HG02763 (cell line): ENCODE data around the gene PFKP.

Experiments used
- ATAC-seq: cut with Tn5 transposase; IDR thresholded peaks from one replicate; pipeline ENCODE4 v1.9.1; 2021; ENCODE audit warnings: mild to moderate bottlenecking, moderate library complexity; ENCODE audit not compliant: unreplicated experiment

The PFKP gene

DNA sequence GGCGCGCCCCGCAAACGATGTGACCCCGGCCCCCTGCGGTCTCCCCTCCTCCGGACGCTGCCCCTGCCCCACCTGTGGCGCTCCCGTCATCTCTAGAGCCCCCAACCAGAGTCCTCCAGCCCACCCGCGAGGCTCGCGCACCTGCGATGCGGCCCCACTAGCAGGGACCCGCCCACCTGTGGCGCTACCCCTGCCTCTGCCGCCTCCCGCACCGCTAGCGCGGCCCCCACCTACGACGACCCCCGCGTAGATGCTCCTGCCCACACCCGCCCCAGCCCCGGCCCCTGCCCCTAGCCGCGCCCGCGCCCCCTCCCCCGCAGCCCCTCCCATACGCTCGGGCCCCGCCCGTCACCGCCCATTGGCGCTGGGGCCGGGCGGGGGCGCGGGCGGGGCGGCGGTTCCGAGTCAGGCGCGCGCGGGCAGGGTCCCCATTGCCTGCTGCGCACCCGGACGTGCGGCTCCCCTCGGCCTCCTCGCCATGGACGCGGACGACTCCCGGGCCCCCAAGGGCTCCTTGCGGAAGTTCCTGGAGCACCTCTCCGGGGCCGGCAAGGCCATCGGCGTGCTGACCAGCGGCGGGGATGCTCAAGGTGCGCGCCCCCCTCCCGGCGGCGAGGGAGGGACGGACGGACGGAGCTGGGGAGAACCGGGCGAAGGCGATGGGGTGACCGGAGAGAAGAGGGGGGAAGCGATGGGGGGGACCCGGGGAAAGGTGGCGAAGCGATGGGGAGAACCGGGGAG lies at the start of gene PFKP:
Gene PFKP (plus strand): TSS at position 431 of the 741 bp plus-strand sequence. CDS start 48 bp downstream, at position 479.
- ATAC-seq: peak; percentile 46

DNA sequence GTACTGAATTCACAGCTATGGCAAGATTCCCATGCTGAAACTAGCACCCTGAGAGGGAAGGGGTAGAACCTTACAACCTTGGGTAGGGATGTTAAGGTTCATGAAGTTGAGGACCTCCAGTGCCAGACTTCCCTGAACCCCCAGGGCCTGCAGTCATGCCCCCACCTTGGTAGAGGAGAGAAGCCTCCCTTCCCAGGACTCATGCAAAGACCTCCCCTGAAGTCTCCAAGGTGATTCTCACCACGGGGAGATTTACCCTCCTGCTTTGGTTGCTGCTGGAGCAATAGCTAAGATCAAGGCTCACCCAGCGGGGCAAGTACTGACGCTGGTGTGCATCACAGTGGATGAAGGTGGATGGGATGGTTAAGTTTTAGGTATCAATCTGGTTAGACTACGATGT lies 49.1 kb upstream of the PFKP start:
- ATAC-seq: no peak

DNA sequence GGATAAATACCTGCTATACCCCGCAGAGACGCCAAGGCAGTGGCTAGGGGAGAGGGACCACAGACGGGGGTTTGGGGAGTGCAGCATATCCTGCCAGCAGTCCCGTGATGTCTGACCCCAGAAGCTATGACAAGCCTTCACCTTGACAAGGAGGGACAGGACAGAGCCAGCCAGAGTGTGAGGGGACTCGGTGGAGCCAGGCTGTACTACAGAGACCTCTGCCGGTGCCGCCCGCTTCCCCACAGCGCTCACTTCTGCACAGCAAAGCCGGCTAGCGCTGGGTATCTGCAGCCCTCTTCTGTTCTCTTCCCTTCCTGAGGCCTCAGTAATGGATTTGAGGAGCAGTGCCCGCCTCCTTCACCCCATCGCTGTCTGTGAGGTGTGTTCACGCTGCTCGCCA lies 47.0 kb upstream of the PFKP start:
- ATAC-seq: no peak

DNA sequence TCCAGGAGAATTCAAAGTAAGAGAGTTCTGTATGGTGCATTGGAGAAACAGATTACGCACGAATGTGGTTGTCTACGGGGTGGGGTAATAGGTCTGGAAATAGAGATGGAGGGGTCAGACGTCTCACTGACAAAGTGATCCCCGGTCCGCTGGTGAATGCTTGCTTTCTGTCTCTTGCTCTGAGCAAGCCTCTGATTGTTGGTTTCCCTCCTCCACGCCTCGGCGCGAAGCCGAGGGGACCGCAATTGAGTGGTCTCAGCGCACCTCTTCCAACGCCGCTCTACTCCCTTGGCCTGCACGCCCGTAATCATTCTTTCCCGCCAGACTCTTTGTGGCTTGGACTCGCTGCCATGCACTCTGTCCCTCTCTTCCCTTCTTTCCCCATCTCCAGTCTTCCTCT lies 46.5 kb upstream of the PFKP start:
- no peak for ATAC-seq

DNA sequence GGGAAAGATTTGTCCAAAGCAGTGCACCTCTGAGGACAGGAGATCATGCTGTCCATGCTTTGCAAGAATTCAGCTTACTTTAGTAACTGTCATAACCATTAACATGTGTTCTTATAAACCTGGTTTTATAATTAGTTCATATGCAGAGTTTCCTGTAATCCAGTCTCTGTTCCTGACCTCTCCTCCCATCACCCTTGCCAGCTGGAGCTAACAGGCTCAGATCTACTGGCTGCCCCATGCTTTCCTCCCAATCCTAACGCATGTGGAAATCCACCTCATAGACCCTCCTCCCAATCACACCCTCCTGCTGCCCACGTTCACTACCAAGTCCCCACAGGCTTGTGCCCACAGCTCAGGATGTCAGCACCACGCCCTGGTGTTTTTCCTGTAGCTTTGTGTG lies 45.3 kb upstream of the PFKP start:
- ATAC-seq: no peak

DNA sequence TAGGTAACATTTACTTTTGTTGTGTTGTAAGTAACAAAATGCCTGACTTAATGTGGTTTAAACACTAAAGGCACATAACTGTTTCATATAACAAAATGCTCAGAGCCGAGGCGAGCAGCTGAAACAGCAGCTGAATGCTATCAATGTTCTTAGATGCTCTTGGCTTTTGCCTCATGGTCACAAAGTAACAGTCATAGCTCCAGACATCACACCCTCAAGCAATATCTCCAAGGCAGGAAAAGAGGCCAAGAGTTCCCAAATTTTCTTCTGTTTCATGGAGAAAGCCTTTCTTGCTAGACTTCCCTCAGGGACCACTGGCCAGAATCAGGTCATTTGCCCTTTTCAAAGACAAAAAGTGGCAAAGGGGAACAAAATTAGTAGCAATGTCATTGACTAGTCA lies 43.5 kb upstream of the PFKP start:
- no peak for ATAC-seq

DNA sequence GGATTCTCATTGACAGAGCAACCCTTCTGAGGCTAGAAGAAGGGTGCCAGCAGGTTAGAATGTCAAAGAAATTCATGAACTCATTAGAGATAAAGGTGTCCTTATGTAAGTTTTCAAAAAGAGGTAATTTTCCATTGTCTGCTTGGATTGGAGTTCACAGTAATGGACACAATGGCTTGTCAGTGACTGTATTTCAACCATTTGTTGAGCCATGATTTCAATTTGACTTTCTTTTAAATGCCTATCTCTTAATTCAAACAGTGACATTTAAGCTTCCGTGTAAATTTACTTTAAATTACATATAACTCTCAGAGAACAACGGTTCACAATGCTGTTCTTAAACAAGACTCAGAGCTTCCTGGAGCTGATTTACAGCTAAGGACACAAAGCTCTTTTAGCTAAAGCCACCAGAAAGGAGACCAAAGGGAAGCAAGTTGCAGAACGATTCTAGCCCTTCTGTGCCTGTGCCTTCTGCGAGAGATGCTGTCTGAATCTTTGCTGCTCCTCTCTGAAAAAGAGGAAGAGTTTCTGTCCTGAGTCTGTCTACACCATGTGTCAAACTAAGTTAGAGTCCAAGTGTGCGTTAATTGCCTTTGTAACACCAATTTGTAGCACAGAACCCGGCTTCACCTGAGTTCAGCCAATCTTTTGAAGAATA lies 42.2 kb upstream of the PFKP start:
- no peak for ATAC-seq

DNA sequence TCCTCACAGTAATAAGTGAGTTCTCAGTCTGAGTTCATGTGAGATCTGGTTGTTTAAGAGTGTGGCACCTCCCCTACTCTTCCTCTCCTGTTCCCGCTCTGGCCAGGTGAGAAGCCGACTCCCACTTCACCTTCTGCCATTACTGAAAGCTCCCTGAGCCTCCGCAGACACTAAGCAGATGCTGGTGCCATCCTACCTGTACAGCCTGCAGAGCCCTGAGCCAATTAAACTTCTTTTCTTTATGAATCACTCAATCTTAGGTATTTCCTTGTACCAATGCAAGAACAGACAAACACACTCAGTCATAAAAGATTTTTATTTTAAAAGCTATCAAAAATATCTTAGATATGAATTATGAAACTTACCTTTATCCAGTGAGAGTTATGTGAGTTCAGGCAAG lies 39.5 kb upstream of the PFKP start:
- no peak for ATAC-seq

DNA sequence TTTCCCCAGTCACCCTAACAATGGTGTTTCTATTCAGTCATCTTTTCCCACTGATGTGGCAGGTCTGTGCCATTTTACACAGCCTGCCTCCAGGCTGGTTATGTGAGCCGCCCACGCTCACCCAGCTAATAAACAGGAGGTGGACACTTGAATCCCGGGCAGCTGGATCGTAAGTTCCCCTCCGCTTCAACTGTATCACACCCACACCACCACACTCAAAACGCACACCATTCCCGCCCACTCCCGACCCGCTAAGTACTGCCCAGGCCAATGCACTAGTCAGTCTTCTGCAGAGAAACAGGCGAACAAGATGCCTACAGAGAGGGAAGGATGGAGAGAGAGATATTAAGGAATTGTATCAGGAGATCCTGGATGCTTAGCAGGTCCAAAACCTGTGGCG lies 38.9 kb upstream of the PFKP start:
- no peak for ATAC-seq

DNA sequence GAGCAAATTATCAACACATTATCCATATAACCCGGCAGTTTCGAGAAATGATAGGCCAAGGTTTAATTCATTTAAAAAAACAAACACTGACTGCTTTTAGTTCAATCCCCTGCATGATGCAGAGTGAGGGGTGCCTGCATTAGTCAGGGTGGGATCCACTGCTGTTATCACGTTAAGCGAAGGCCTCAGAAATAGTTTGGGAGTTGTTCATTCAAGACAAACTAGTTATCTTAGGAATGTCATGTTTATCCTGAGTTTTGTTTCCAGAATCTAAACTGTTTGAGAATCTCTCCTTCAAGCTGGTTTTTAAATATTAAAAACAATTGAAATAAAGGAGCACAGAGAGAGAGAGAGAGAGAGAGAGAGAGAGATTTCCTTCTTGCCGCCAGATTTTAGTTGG lies 36.6 kb upstream of the PFKP start:
- ATAC-seq: no peak

DNA sequence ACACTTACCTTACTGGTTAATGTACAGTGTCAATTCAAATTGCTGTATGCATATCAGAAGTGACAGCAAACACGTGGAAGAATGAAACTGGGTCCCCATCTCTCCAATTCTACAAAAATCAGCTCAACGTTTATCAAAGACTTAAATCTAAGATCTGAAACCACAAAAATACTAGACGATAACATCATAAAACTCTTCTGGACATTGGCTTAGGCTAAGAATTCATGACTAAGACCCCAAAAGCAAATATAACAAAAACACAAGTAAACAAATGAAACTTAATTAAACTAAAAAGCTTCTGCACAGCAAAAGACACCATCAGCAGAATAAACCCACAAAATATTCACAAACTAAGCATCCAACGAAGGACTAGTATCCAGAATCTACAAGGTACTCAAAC lies 35.9 kb upstream of the PFKP start:
- no peak for ATAC-seq

DNA sequence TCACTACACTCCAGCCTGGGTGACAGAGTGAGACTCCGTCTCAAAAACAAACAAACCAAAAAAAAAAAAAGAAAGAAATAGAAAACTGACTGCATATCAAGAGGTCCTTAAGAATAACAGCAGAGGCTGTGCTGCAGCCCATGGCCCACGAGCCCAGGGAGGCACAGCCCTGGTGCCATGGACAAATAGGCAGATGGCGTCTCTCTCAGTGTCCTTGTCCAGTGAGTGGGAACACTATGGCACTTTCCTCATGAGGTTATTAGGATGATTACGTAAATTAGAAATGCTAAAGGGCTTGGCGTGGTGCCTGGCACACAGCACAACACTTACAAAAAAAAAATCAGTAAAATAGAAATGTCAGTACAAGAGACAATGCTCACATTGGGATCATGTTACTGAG lies 33.4 kb upstream of the PFKP start:
- ATAC-seq: no peak

DNA sequence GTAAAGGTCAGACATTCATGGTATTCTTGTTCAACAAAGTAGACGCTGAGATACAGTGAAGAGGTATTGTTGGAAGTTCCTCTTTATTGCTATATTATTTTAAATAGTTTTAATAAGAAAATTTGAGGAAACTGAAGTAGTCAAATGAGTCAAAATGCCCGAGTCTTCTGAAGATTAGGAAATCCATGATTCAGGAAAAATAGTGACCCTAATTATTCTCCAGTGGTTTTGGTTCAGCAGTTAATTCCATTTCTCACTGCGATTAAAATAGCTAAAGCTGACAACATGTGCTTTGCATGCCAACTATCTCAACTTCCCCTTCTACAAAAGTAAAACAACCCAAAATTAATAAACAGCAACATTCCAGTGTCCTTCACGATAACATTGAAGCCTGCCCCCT lies 32.7 kb upstream of the PFKP start:
- ATAC-seq: no peak

DNA sequence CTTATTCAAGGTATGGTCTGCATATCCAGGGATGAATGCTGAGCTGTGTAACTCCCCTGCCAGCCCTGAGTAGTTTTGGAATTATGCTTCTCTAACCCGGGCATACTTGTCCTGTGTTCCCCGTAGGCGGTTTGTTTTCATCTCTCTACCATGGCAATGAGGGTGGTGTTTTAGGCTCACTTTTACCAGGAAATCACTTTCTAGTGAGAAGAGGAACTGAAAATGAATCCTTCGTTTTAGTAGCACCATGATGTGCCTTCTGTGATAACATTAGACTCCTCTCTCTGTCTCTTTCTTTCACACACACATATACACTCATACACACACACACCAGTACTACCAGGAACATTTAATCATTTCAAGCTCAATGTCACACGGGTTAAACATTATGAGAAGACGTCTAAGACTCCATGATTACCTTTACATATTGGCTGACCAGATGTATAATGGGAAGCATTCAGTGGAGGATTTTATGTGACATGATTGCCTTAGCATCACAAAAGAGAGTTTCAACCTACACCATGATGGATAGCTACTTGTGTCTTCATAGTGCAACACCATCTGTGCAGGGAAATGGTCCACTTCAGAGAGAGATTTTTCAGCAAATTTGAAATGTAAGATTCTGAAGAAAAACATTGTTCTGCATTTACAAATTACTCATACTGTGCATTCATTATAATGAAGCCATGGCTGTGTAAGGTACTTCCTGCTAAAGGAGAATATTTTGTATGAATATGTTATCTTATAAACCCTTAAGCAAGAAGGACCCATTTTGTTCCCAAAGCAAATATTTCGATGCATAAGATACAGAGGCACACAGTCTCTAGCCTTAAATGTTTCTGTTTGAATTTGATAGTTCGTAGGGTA lies 31.0 kb upstream of the PFKP start:
- peak; percentile 97 for ATAC-seq

DNA sequence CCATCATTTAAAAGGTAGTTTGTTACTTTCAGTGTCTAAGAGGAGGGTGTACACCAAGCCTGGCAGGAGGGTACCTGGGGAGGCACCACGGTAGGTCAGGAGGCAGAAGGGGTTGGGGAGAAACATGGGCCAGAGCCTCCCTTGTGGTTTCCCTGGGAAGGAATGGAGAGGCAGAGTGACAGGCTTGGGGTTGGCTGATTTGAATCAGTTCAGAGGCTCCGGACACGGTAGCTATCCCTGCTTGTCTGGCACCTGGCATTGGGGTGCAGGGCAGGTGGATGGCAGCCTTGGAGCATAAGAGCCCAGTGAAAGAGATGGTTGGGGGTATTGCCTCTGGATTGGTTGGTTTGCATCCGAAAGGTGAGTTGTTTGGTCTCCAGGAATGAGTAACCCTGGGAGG lies 30.2 kb upstream of the PFKP start:
- ATAC-seq: no peak

DNA sequence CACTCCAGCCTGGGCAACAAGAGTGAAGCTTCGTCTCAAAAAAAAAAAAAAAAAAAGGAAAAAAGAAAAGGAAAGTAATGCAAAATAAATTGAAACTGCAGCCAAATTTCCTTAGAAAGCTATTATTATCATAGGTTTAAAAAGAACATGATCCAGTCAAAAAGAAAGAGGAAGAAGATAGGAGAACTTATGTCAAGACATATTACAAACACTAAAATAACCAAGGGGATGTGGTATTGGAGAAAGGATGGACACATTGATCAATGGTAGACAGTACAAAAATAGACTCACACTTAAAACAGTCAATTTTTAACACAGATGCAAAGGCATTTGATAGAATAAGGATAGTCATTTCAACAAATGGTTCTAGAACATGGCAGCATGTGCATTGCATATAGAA lies 27.3 kb upstream of the PFKP start:
- ATAC-seq: no peak

DNA sequence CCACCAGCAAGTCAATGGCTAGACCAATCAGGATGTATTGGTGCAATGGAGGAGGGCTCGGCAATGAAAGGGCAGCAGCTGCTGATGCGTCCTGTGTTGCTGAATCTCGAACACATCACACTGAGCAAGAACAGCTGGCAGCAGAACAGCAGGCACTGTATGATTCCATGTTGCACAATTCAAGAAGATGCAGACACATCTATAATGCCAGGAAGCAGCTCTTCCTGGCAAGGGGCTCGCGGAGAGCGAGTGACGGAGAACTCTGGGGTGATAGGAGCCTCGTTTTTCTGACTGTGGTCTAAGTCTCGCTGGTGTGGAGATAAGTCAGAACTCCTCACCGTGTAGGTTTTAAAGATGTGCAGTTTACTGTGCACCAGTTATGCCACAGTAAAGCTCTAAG lies 24.8 kb upstream of the PFKP start:
- no peak for ATAC-seq

DNA sequence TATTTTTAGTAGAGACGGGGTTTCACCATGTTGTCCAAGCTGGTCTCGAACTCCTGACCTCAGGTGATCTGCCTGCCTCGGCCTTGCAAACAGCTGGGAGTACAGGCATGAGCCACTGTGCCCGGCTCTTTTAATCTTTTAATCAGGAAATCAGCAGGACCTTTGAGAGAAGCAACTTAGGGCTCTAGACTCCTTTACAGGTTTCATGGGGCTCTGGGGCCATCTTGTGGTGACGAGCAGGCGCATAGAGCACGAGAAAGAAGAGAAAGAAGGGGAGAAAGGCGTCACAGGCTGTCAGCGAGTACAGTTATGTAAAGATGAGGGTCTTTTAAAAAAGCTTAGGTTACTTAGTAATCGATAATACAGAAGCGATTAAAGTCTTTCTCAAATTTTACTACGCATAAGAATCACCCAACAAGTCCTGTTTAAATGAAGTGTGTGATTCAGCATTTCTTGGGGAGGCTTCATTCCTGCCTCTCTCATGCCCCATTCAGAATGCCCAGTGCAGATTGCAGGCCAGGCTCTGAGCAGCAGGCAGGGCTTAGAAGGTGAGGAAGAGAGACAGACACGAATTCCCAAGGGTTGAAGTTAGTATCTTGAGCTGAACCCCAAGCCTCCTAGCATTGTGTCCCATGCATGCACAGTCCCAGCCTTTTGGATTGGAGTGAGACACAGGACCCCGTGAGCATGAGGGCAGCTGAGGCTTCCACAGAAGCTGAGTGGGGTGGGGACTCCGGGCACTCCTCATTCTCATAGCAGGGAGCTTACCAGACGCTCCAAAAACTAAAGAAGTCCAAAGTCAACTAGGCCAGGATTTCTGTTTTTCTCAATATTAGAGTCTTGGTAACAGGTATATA lies 23.6 kb upstream of the PFKP start:
- ATAC-seq: peak; percentile 74

DNA sequence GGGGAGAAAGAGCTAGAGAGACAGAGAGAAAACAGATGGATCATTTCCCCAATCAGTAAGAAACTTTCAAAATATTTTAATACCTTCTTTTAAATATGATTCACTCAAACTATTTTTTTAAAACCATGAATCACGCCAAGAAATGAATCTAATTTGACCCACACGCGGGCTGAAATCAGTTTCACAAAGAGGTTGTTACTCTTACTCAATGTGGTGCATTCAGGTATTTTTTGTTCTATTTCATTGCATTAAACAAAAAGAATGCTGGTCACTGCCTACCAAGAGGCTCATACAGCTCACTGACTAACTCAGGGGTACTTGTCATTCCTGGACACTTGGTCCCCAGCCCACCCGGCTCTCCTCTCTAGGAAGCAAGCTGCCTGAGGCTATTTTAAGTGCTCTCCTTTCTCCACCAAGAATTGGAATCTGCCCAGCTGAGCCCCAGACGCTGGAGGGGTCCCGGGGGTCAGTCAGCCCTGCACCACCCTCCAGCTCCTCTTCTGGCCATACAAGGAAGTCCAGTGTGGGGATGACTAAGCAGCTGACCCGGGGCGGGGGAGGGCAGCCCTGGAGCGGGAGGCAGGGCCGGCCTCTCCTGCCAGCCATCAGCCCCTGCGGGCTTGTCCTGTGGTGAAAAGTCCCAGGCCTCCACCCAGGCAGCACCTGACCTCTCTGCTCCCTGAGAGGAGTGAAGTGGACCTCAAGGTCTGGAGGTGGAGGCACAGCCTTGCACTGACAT lies 21.7 kb upstream of the PFKP start:
- no peak for ATAC-seq

DNA sequence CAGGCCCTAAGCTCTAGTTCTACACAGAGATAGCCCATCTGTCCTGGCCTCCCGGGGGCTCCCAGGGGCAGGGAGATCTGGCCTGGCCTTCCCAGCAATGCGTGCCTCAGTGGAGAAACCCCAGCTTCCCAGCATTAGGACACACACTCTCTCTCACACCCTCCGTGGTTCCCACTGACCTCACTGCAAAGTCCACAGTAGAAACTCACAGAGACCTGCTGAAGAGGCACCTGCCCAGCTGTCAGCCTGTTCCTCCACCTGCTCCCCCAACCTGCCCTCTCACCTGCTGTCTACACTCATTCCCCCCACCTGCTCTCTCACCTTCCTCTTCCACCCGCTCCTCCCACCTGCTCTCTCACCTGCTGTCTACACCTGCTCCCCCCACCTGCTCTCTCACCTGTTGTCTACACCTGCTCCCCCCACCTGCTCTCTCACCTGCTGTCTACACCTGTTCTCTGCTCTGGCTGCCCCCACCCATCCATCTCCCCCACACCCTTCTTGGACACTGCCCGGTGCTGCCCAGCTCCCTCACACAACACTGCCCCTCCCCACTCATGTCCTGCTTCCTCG lies 21.1 kb upstream of the PFKP start:
- no peak for ATAC-seq
